ENCODE results near the gene PIF1.
"Not testable (repeated sequence)": the region's sequence is repeated elsewhere in the genome, so short reads cannot be mapped to it uniquely, and the experiment has no call there.

Gene PIF1

GRCh38 chr15:64847448-64847847 lies 22.0 kb upstream of the PIF1 start:
- DNase-seq = no peak

GRCh38 chr15:64847016-64847415 lies 21.6 kb upstream of the PIF1 start:
- DNase-seq = no peak

GRCh38 chr15:64845831-64846595 lies 20.6 kb upstream of the PIF1 start:
- DNase-seq = no peak

- DNase-seq = no peak
Measured at GRCh38 chr15:64845183-64845611, 19.8 kb upstream of the PIF1 start.

GRCh38 chr15:64844576-64845145 lies 19.2 kb upstream of the PIF1 start:
- no peak for DNase-seq

- DNase-seq = no peak
Measured at GRCh38 chr15:64843991-64844390, 18.5 kb upstream of the PIF1 start.

GRCh38 chr15:64842986-64843561 lies 17.6 kb upstream of the PIF1 start:
- no peak for DNase-seq

GRCh38 chr15:64842096-64842939 lies 16.9 kb upstream of the PIF1 start:
- no peak for DNase-seq

- peak; percentile 77 to 85 for DNase-seq
Measured at GRCh38 chr15:64841344-64842095, 16.1 kb upstream of the PIF1 start, which contains the start of gene PLEKHO2. Gene PLEKHO2 (plus strand): TSS chr15:64841915. CDS start chr15:64842017, 102 bp downstream.

GRCh38 chr15:64841060-64841343 lies 15.6 kb upstream of the PIF1 start:
- no peak for DNase-seq

GRCh38 chr15:64837502-64837901 lies 12.1 kb upstream of the PIF1 start:
- peak; percentile 34 for DNase-seq

- no peak for DNase-seq
Measured at GRCh38 chr15:64836023-64836536, 10.6 kb upstream of the PIF1 start.

- DNase-seq = no peak
Measured at GRCh38 chr15:64833690-64834089, 8.2 kb upstream of the PIF1 start.

- no peak for DNase-seq
Measured at GRCh38 chr15:64828985-64829384, 3.5 kb upstream of the PIF1 start.

GRCh38 chr15:64824929-64825430 lies 467 bp downstream of the PIF1 start:
- no peak for DNase-seq

GRCh38 chr15:64816452-64816851 lies 9.0 kb downstream of the PIF1 start:
- DNase-seq = no peak

GRCh38 chr15:64814965-64815364 lies 10.5 kb downstream of the PIF1 start:
- DNase-seq = not testable (repeated sequence)

- DNase-seq = not testable (repeated sequence)
Measured at GRCh38 chr15:64814283-64814682, 11.2 kb downstream of the PIF1 start.

- DNase-seq = no peak
Measured at GRCh38 chr15:64813075-64813474, 12.4 kb downstream of the PIF1 start.

- no peak for DNase-seq
Measured at GRCh38 chr15:64810497-64811326, 14.7 kb downstream of the PIF1 start.

Measured in activated CD4-positive, alpha-beta T cell treated with anti-CD3 and anti-CD28 coated beads for 4 hours (primary cell).